ENCODE measurements around the gene THRB.

THRB gene

GRCh38 chr3:24343084-24343783 lies 151.4 kb downstream of the THRB start:
- no peak for DNase-seq

GRCh38 chr3:24342275-24342674 lies 152.4 kb downstream of the THRB start:
- DNase-seq: no peak

- no peak for DNase-seq
Observed at GRCh38 chr3:24341668-24342067, 153.0 kb downstream of the THRB start.

GRCh38 chr3:24340966-24341365 lies 153.7 kb downstream of the THRB start:
- no peak for DNase-seq

GRCh38 chr3:24340161-24340560 lies 154.5 kb downstream of the THRB start:
- no peak for DNase-seq

- no peak for DNase-seq
Observed at GRCh38 chr3:24339266-24339825, 155.3 kb downstream of the THRB start.

- DNase-seq: no peak
Observed at GRCh38 chr3:24338409-24339130, 156.1 kb downstream of the THRB start.

- peak; percentile 54 for DNase-seq
Observed at GRCh38 chr3:24336101-24336500, 158.5 kb downstream of the THRB start.

GRCh38 chr3:24332092-24332491 lies 162.6 kb downstream of the THRB start:
- DNase-seq: no peak

GRCh38 chr3:24323272-24323671 lies 171.4 kb downstream of the THRB start:
- DNase-seq: no peak

GRCh38 chr3:24320601-24321000 lies 174.0 kb downstream of the THRB start:
- DNase-seq: no peak

- DNase-seq: no peak
Observed at GRCh38 chr3:24318677-24319287, 175.9 kb downstream of the THRB start.

GRCh38 chr3:24316887-24317383 lies 177.7 kb downstream of the THRB start:
- no peak for DNase-seq

- DNase-seq: no peak
Observed at GRCh38 chr3:24315971-24316370, 178.7 kb downstream of the THRB start.

- no peak for DNase-seq
Observed at GRCh38 chr3:24315356-24315755, 179.3 kb downstream of the THRB start.

GRCh38 chr3:24311881-24312280 lies 182.8 kb downstream of the THRB start:
- no peak for DNase-seq

GRCh38 chr3:24310887-24311286 lies 183.8 kb downstream of the THRB start:
- DNase-seq: no peak

- no peak for DNase-seq
Observed at GRCh38 chr3:24306518-24306917, 188.1 kb downstream of the THRB start.

GRCh38 chr3:24305795-24306467 lies 188.7 kb downstream of the THRB start:
- no peak for DNase-seq

GRCh38 chr3:24303057-24303754 lies 191.4 kb downstream of the THRB start:
- no peak for DNase-seq

GRCh38 chr3:24302396-24302795 lies 192.3 kb downstream of the THRB start:
- DNase-seq: no peak

- no peak for DNase-seq
Observed at GRCh38 chr3:24300949-24301348, 193.7 kb downstream of the THRB start.

Data from midbrain (tissue), 1 donor.